Measurements from ENCODE around the gene CEP152. TPM values are rescaled to one million over a fixed set of nuclear protein-coding genes. Genes with fewer than 3 reads are reported as not detected.

The CEP152 gene
- total RNA-seq, 3 donors from 2014 or later = 5.3 to 13.5 (median 5.9) TPM

DNA sequence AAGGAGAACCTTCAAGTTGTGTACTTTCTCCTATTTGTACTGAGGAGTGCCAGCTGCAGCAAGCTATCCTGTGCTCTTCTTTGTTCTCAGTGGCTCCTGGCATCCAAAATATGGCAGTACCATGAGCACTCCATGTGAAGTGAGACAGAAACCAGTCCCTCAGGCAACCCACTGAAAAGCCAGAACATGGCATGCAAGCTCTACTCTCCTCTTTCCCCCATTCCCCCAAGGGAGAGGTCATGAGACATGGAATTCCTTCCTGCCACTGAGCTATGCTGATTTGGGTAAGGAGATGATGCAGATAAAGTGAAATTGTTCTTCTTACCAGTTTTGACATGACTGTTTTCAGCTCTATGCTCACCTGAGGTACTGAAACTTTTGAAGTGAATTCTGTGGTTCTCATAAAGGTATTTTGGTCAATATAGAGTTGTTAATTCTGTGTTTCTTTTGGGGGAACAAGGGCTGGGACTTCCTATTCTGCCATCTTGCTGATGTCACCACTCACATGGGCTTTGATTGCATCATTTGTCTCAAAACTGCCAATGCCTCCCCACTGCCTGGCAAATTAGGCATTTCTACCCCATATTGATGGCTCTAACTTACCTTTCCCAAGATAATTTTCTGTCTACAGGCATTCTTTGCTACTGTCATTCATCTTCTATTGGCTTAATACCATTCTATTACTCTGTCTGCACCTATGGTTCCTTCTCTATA, 22.8 kb upstream of the CEP152 start:
- H3K27me3 ChIP-seq = no peaks in the 10 kb centered on the region
- no peak for DNase-seq (ENCODE audit: low spot score in 2 of 2)
- TF ChIP-seq, protein P1, sequence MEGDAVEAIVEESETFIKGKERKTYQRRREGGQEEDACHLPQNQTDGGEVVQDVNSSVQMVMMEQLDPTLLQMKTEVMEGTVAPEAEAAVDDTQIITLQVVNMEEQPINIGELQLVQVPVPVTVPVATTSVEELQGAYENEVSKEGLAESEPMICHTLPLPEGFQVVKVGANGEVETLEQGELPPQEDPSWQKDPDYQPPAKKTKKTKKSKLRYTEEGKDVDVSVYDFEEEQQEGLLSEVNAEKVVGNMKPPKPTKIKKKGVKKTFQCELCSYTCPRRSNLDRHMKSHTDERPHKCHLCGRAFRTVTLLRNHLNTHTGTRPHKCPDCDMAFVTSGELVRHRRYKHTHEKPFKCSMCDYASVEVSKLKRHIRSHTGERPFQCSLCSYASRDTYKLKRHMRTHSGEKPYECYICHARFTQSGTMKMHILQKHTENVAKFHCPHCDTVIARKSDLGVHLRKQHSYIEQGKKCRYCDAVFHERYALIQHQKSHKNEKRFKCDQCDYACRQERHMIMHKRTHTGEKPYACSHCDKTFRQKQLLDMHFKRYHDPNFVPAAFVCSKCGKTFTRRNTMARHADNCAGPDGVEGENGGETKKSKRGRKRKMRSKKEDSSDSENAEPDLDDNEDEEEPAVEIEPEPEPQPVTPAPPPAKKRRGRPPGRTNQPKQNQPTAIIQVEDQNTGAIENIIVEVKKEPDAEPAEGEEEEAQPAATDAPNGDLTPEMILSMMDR (IDR thresholded peaks at IDR 0.05) = no peak
- TF ChIP-seq POLR2A (IDR thresholded peaks at IDR 0.05) (no peak), POLR2AphosphoS5 (IDR thresholded peaks at IDR 0.05) (no peak)
- H3K4me3 ChIP-seq = no peak overlapping the region
- peaks cover 12 to 19% of the 10 kb centered on the region in 2 donors for H3K9me3 ChIP-seq
- H3K36me3 ChIP-seq = no peaks in the 10 kb centered on the region
- no peak overlapping the region for H3K27ac ChIP-seq
- intact Hi-C loops (cut with DNase I; ENCODE audit: low total_unique reads) = no loop called here
- H3K4me1 ChIP-seq = no peaks in the 10 kb centered on the region

DNA sequence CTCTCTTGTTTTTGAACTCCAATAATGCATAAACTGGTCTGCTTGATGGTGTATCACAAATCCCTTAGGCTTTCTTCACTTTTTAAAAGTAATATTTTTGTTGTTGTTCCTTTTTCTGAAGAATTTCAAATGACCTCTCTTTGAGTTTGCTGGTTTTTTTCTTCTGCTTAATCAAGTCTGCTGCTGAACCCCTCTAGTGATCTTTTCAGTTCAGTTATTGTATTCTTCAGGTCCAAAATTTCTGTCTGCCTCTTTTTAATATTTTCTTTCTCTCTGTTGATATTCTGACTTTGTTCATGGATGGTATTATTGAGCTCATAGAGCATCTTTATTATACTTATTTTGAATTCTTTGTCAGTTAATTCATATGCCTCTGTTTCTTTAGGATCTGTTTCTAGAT, 21.8 kb upstream of the CEP152 start:
- no peak overlapping the region for H3K4me3 ChIP-seq
- no peaks in the 10 kb centered on the region for H3K27me3 ChIP-seq
- no peak overlapping the region for H3K27ac ChIP-seq
- TF ChIP-seq, protein P1 (IDR thresholded peaks at IDR 0.05) = no peak
- TF ChIP-seq POLR2A (IDR thresholded peaks at IDR 0.05) (no peak), POLR2AphosphoS5 (IDR thresholded peaks at IDR 0.05) (no peak)
- intact Hi-C loops (cut with DNase I; ENCODE audit: low total_unique reads) = no loop called here
- H3K36me3 ChIP-seq = no peaks in the 10 kb centered on the region
- no peaks in the 10 kb centered on the region for H3K4me1 ChIP-seq
- no peak for DNase-seq (ENCODE audit: low spot score in 2 of 2)
- peaks cover 12 to 19% of the 10 kb centered on the region in 2 donors for H3K9me3 ChIP-seq

DNA sequence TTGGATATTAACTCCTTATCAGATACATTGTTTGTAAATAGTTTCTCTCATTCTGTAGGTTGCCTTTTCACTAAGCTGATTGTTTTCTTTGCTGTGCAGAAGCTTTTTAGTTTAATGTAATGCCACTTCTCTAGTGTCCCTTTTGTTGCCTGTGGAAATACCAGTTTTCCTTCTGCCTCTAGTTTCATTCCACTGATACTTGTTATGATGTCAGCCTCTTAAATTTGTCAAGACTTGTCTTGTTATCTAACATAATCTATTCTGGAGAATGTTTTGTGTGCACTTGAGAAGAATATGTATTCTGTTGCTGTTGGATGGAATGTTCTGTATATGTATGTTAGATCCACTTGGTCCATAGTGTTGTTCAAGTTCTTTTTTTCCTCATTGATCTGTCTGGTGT, 18.0 kb upstream of the CEP152 start:
- Histone ChIP-seq H3K4me1 (no peaks in the 10 kb centered on the region), H3K27me3 (no peaks in the 10 kb centered on the region), H3K4me3 (no peak overlapping the region), H3K27ac (no peak overlapping the region), H3K36me3 (no peaks in the 10 kb centered on the region), H3K9me3 (peaks cover 11 to 19% of the 10 kb centered on the region in 2 donors)
- intact Hi-C loops (cut with DNase I; ENCODE audit: low total_unique reads) = no loop called here
- TF ChIP-seq POLR2AphosphoS5 (IDR thresholded peaks at IDR 0.05) (no peak), POLR2A (IDR thresholded peaks at IDR 0.05) (no peak)
- TF ChIP-seq, protein P1 (IDR thresholded peaks at IDR 0.05) = no peak
- DNase-seq (ENCODE audit: low spot score in 2 of 2) = no peak

DNA sequence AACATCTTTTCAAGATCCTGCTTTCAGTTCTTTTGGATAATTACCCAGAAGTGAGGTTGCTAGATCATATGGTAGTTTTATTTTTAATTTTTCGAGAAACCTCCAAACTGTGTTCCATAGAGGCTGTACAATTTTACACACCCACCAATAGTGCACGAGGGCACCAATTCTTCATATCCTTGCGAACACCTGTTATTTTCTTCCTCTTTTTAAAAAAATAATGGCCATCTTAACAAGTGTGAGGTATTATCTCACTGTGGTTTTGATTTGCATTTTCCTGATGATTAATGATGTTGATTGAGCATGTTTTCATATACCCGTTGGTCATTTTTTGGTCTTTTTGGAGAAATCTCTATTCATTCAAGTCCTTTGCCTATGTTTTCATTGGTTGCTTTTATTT, 17.6 kb upstream of the CEP152 start:
- H3K9me3 ChIP-seq = peaks cover 7 to 16% of the 10 kb centered on the region in 2 donors
- no peak for DNase-seq (ENCODE audit: low spot score in 2 of 2)
- intact Hi-C loops (cut with DNase I; ENCODE audit: low total_unique reads) = no loop called here
- no peaks in the 10 kb centered on the region for H3K27me3 ChIP-seq
- H3K4me3 ChIP-seq = no peak overlapping the region
- TF ChIP-seq POLR2A (IDR thresholded peaks at IDR 0.05) (no peak), POLR2AphosphoS5 (IDR thresholded peaks at IDR 0.05) (no peak)
- TF ChIP-seq, protein P1 (IDR thresholded peaks at IDR 0.05) = no peak
- no peak overlapping the region for H3K27ac ChIP-seq
- no peaks in the 10 kb centered on the region for H3K36me3 ChIP-seq
- no peaks in the 10 kb centered on the region for H3K4me1 ChIP-seq

DNA sequence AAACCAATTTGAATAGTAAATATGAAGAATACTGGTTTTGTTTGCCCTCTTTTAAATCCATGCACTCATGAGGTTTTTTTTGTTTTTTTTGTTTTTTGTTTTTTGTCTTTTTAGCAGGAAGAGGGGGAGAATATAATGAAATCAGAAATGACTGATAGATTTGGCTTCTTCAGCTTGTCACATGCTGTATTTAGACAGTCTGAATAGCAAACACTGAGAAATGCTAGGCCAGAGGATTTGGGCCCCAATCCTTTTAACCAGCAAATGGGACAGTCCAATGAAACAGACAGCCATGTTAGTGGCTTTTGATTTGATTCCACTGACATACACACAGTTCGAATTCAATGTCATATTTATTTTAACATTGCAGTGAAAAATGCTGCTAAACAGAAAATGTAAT, 14.2 kb upstream of the CEP152 start:
- Histone ChIP-seq H3K27me3 (no peaks in the 10 kb centered on the region), H3K9me3 (no peaks in the 10 kb centered on the region), H3K4me1 (no peaks in the 10 kb centered on the region), H3K36me3 (no peaks in the 10 kb centered on the region), H3K27ac (no peak overlapping the region), H3K4me3 (no peak overlapping the region)
- intact Hi-C loops (cut with DNase I; ENCODE audit: low total_unique reads) = no loop called here
- TF ChIP-seq POLR2A (IDR thresholded peaks at IDR 0.05) = no peak
- TF ChIP-seq, protein P1 (IDR thresholded peaks at IDR 0.05) = no peak
- TF ChIP-seq POLR2AphosphoS5 (IDR thresholded peaks at IDR 0.05) = no peak
- no peak for DNase-seq (ENCODE audit: low spot score in 2 of 2)
